A549 (cell line): ENCODE results near the gene SCAP.

ENCODE experiments used
- CTCF ChIP-seq: fragments of >200 bp; sonication (Bioruptor Twin); formaldehyde crosslinking; IDR thresholded peaks from 3 replicates; pipeline ENCODE4 v1.5.1; 2016
- HDAC2 ChIP-seq: fragments of 200-600 bp; sonication (generic); IDR thresholded peaks from 2 replicates; pipeline ENCODE4 v1.6.1; 2016
- MAX ChIP-seq: IDR thresholded peaks from 2 replicates; pipeline ENCODE4 v1.6.1; 2012
- RAD21 ChIP-seq, 2 experiments: fragments of >200 bp in 1 of 2; sonication (Bioruptor Twin) in 1 of 2; formaldehyde crosslinking in 1 of 2; IDR thresholded peaks in 1 of 2; conservative IDR thresholded peaks in 1 of 2; 2 replicates in 1 of 2; 3 replicates in 1 of 2; pipeline ENCODE4 v1.6.1; 2012 to 2018; ENCODE audit warnings: inconsistent platforms in 1 of 2
- TFCP2L1 ChIP-seq: fragments of 250-450 bp; sonication (Bioruptor Pico); IDR thresholded peaks from 2 replicates; pipeline ENCODE4 v1.5.0; 2021; ENCODE audit warnings: mild to moderate bottlenecking
- TF ChIP-seq, protein P1 (sequence below): fragments of 200-600 bp; sonication (generic); IDR thresholded peaks from 2 replicates; pipeline ENCODE4 v1.6.1; 2016; ENCODE audit warnings: antibody characterized with exemption, mild to moderate bottlenecking, moderate library complexity
- TF ChIP-seq, protein P2 (sequence below): fragments of 250-450 bp; sonication (Bioruptor Pico); IDR thresholded peaks from 2 replicates; pipeline ENCODE4 v1.5.0; 2020; ENCODE audit warnings: low read depth, mild to moderate bottlenecking, moderate library complexity

- TF ChIP-seq CTCF (no peak), TFCP2L1 (CRISPR knock-in tag) (no peak), MAX (no peak), RAD21 (conservative IDR thresholded peaks at IDR 0.05 in 1 of 2, IDR thresholded peaks at IDR 0.05 in 1 of 2) (no peak), HDAC2 (no peak)
- TF ChIP-seq, protein P1, sequence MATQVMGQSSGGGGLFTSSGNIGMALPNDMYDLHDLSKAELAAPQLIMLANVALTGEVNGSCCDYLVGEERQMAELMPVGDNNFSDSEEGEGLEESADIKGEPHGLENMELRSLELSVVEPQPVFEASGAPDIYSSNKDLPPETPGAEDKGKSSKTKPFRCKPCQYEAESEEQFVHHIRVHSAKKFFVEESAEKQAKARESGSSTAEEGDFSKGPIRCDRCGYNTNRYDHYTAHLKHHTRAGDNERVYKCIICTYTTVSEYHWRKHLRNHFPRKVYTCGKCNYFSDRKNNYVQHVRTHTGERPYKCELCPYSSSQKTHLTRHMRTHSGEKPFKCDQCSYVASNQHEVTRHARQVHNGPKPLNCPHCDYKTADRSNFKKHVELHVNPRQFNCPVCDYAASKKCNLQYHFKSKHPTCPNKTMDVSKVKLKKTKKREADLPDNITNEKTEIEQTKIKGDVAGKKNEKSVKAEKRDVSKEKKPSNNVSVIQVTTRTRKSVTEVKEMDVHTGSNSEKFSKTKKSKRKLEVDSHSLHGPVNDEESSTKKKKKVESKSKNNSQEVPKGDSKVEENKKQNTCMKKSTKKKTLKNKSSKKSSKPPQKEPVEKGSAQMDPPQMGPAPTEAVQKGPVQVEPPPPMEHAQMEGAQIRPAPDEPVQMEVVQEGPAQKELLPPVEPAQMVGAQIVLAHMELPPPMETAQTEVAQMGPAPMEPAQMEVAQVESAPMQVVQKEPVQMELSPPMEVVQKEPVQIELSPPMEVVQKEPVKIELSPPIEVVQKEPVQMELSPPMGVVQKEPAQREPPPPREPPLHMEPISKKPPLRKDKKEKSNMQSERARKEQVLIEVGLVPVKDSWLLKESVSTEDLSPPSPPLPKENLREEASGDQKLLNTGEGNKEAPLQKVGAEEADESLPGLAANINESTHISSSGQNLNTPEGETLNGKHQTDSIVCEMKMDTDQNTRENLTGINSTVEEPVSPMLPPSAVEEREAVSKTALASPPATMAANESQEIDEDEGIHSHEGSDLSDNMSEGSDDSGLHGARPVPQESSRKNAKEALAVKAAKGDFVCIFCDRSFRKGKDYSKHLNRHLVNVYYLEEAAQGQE = no peak
- TF ChIP-seq, protein P2, sequence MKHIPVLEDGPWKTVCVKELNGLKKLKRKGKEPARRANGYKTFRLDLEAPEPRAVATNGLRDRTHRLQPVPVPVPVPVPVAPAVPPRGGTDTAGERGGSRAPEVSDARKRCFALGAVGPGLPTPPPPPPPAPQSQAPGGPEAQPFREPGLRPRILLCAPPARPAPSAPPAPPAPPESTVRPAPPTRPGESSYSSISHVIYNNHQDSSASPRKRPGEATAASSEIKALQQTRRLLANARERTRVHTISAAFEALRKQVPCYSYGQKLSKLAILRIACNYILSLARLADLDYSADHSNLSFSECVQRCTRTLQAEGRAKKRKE (CRISPR knock-in tag) = no peak
Measured at GRCh38 chr3:47515864-47516319, 40.2 kb upstream of the SCAP start.
